ENCODE measurements around the gene CWC15.
"Not testable (repeated sequence)": the region's sequence is repeated elsewhere in the genome, so short reads cannot be mapped to it uniquely, and the experiment has no call there.

Gene CWC15

GRCh38 chr11:94954753-94955152 is 18.6 kb downstream of the CWC15 start:
- DNase-seq (ENCODE audit: low read depth), result no peak

- no peak for DNase-seq (ENCODE audit: low read depth)
Observed at GRCh38 chr11:94948070-94948617, 25.2 kb downstream of the CWC15 start.

GRCh38 chr11:94946812-94947211 is 26.5 kb downstream of the CWC15 start:
- no peak for DNase-seq (ENCODE audit: low read depth)

GRCh38 chr11:94941131-94941530 is 32.2 kb downstream of the CWC15 start:
- DNase-seq (ENCODE audit: low read depth), result no peak

GRCh38 chr11:94939346-94939745 is 34.0 kb downstream of the CWC15 start:
- no peak for DNase-seq (ENCODE audit: low read depth)

- DNase-seq (ENCODE audit: low read depth), result no peak
Observed at GRCh38 chr11:94938095-94939055, 35.0 kb downstream of the CWC15 start.

GRCh38 chr11:94934846-94935245 is 38.5 kb downstream of the CWC15 start:
- no peak for DNase-seq (ENCODE audit: low read depth)

GRCh38 chr11:94934362-94934761 is 39.0 kb downstream of the CWC15 start:
- no peak for DNase-seq (ENCODE audit: low read depth)

- no peak for DNase-seq (ENCODE audit: low read depth)
Observed at GRCh38 chr11:94933223-94934130, 39.9 kb downstream of the CWC15 start.

GRCh38 chr11:94932503-94932902 is 40.9 kb downstream of the CWC15 start:
- DNase-seq (ENCODE audit: low read depth), result no peak

- DNase-seq (ENCODE audit: low read depth), result not testable (repeated sequence)
Observed at GRCh38 chr11:94932072-94932471, 41.3 kb downstream of the CWC15 start.

- no peak for DNase-seq (ENCODE audit: low read depth)
Observed at GRCh38 chr11:94928117-94928990, 45.0 kb downstream of the CWC15 start.

GRCh38 chr11:94926698-94927237 is 46.6 kb downstream of the CWC15 start:
- DNase-seq (ENCODE audit: low read depth), result no peak

GRCh38 chr11:94926271-94926625 is 47.1 kb downstream of the CWC15 start:
- DNase-seq (ENCODE audit: low read depth), result no peak

- DNase-seq (ENCODE audit: low read depth), result no peak
Observed at GRCh38 chr11:94925422-94926270, 47.7 kb downstream of the CWC15 start.

- no peak for DNase-seq (ENCODE audit: low read depth)
Observed at GRCh38 chr11:94924612-94925011, 48.7 kb downstream of the CWC15 start.

- no peak for DNase-seq (ENCODE audit: low read depth)
Observed at GRCh38 chr11:94924171-94924572, 49.2 kb downstream of the CWC15 start.

GRCh38 chr11:94923004-94923334 is 50.4 kb downstream of the CWC15 start:
- DNase-seq (ENCODE audit: low read depth), result no peak

GRCh38 chr11:94922321-94923003 is 50.9 kb downstream of the CWC15 start:
- DNase-seq (ENCODE audit: low read depth), result no peak

- no peak for DNase-seq (ENCODE audit: low read depth)
Observed at GRCh38 chr11:94920311-94920710, 53.0 kb downstream of the CWC15 start.
